Right lung (tissue), 10 donors: ENCODE data around the gene TBC1D3K. TPM values are rescaled to one million over a fixed set of nuclear protein-coding genes. Genes with fewer than 3 reads are reported as not detected.
"Not testable (repeated sequence)": the region's sequence is repeated elsewhere in the genome, so short reads cannot be mapped to it uniquely, and the experiment has no call there.

Experiments used
- DNase-seq, 2 donors: peaks; one replicate each; pipeline ENCODE4 v3.0.0-alpha.2; 2013
- long read RNA-seq, 8 donors: transcript quantifications; one replicate each; lab custom pipeline, GENCODE V29; 2026
- polyA plus RNA-seq, 5 donors: library from polyadenylated mRNA; unstranded; fragments of 120-200 nt; gene quantifications; one replicate each; pipeline versions ENCODE4 v1.2.1 to v1.2.3, GENCODE V29; 2013; ENCODE audit warnings: inconsistent platforms in 1 of 5, low replicate concordance in 1 of 5; ENCODE audit not compliant: insufficient read length in 5 of 5, insufficient read depth in 1 of 5

The TBC1D3K gene
- under 1 TPM in 2 of 5 donors, not detected in 3; 0.21 to 0.29 TPM for polyA plus RNA-seq
- long read RNA-seq, donor 1 = 0 reads
- long read RNA-seq, donor 2 = 0 reads
- long read RNA-seq, donor 3 = 0 reads
- long read RNA-seq, donor 4 = 0 reads
- long read RNA-seq, donor 5 = 0 reads
- long read RNA-seq, donor 6 = 0 reads
- long read RNA-seq, donor 7 = 0 reads
- long read RNA-seq, donor 8 = 0 reads

- DNase-seq = not testable (repeated sequence)
Measured at GRCh38 chr17:37924115-37924514, at the start of gene TBC1D3K. TBC1D3K (plus strand) TSS chr17:37924415; CDS start chr17:37926000, 1,585 bp downstream.

- DNase-seq = no peak
Measured at GRCh38 chr17:37884516-37884915, 39.7 kb upstream of the TBC1D3K start.

DNA sequence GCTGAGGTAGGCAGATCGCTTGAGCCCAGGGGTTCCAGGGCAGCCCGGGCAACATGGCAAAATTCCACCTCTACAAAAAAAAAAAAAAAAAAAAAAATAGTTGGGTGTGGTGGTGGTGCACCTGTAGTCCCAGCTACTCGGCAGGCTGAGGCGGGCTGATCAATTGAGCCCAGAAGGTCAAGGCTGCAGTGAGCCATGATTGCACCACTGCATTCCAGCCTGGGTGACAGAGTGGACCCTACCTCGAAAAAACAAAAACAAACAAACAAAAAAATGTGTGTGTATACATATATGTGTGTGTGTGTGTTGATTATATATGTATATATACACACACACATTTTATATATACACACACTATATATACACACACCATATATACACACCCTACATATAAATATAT, 39.1 kb upstream of the TBC1D3K start:
- no peak for DNase-seq

- no peak for DNase-seq
Measured at GRCh38 chr17:37888881-37889280, 35.3 kb upstream of the TBC1D3K start.

GRCh38 chr17:37896961-37897360, 27.3 kb upstream of the TBC1D3K start:
- DNase-seq = not testable (repeated sequence)

Other genes with a start within 250 kb of the TBC1D3K start
- gene HNF1B, start 179.4 kb upstream of the TBC1D3K start, polyA plus RNA-seq = 10 to 100 TPM; 28.8 to 40.1 (median 35.8) TPM
- gene TBC1D3L, start 64.6 kb downstream of the TBC1D3K start, polyA plus RNA-seq = 10 to 100 TPM; 25.2 to 40.9 (median 32.2) TPM
- 1 to 10 TPM in 4 of 5 donors, under 1 TPM in 1; 0.79 to 5.2 (median 3.3) TPM for gene TBC1D3D, start 79.6 kb downstream of the TBC1D3K start, polyA plus RNA-seq
- not detected for gene TBC1D3C, start 144.2 kb downstream of the TBC1D3K start, polyA plus RNA-seq
- gene TBC1D3E, start 203.5 kb downstream of the TBC1D3K start, polyA plus RNA-seq = not detected